Progenitor cell of endocrine pancreas (in vitro differentiated cells): ENCODE results near the gene PLA2G3. TPM values are rescaled to one million over a fixed set of nuclear protein-coding genes. Genes with fewer than 3 reads are reported as not detected.
A peak's percentile ranks its signal among the peaks of the same experiment; 100 is the strongest.

ENCODE experiments used
- DNase-seq: peaks from one replicate; pipeline ENCODE4 v3.0.0; 2021; ENCODE audit warnings: low spot score; ENCODE audit not compliant: unreplicated experiment
- H3K27ac Mint-ChIP-seq: 2 replicates; pipeline ENCODE4 v1.8.0; 2021; ENCODE audit warnings: mild to moderate bottlenecking, moderate library complexity, mixed read lengths
- H3K27me3 Mint-ChIP-seq: 2 replicates; pipeline ENCODE4 v1.8.0; 2021; ENCODE audit warnings: mixed read lengths
- H3K36me3 Mint-ChIP-seq: 2 replicates; pipeline ENCODE4 v1.8.0; 2022; ENCODE audit warnings: mixed read lengths; ENCODE audit not compliant: insufficient read depth
- H3K4me1 Mint-ChIP-seq: 2 replicates; pipeline ENCODE4 v1.8.0; 2021; ENCODE audit warnings: low read depth, mixed read lengths
- H3K4me3 Mint-ChIP-seq: 2 replicates; pipeline ENCODE4 v1.8.0; 2021; ENCODE audit warnings: low read depth, mild to moderate bottlenecking, moderate library complexity, mixed read lengths
- H3K9me3 Mint-ChIP-seq: 2 replicates; pipeline ENCODE4 v1.8.0; 2021; ENCODE audit warnings: low read depth, mixed read lengths
- CTCF ChIP-seq: fragments of 200-600 bp; sonication (generic); IDR thresholded peaks from one replicate; pipeline ENCODE4 v1.5.0; 2021; ENCODE audit warnings: antibody characterized with exemption, mild to moderate bottlenecking; ENCODE audit not compliant: unreplicated experiment
- total RNA-seq: library from RNA; stranded (reverse); gene quantifications from 2 replicates; pipeline ENCODE4 v1.2.1, GENCODE V29; 2021

Gene PLA2G3
- total RNA-seq, 1 donor from 2014 or later = 2.6 TPM

GRCh38 chr22:31122196-31122531 lies 18.1 kb downstream of the PLA2G3 start:
- H3K9me3 Mint-ChIP-seq = no peaks in the 10 kb centered on the region
- TF ChIP-seq CTCF = no peak
- H3K4me3 Mint-ChIP-seq = peak overlapping the region; percentile 31
- H3K27me3 Mint-ChIP-seq = peaks cover 5% of the 10 kb centered on the region
- peaks cover 6% of the 10 kb centered on the region for H3K4me1 Mint-ChIP-seq
- DNase-seq = no peak
- no peak overlapping the region for H3K27ac Mint-ChIP-seq
- no peaks in the 10 kb centered on the region for H3K36me3 Mint-ChIP-seq

- TF ChIP-seq CTCF = no peak
These were observed 18.9 kb downstream of the PLA2G3 start for GRCh38 chr22:31121403-31121802.

GRCh38 chr22:31120642-31121041 lies 19.7 kb downstream of the PLA2G3 start:
- peaks cover 6% of the 10 kb centered on the region for H3K4me1 Mint-ChIP-seq
- no peak for DNase-seq
- H3K27ac Mint-ChIP-seq = no peak overlapping the region
- peaks cover 5% of the 10 kb centered on the region for H3K27me3 Mint-ChIP-seq
- TF ChIP-seq CTCF = no peak
- no peaks in the 10 kb centered on the region for H3K9me3 Mint-ChIP-seq
- no peaks in the 10 kb centered on the region for H3K36me3 Mint-ChIP-seq
- no peak overlapping the region for H3K4me3 Mint-ChIP-seq

More at GRCh38 chr22:31121403-31121802, 18.9 kb downstream of the PLA2G3 start:
- Mint-ChIP-seq H3K27me3 (peaks cover 5% of the 10 kb centered on the region), H3K9me3 (no peaks in the 10 kb centered on the region), H3K4me1 (peaks cover 6% of the 10 kb centered on the region), H3K27ac (no peak overlapping the region), H3K36me3 (no peaks in the 10 kb centered on the region), H3K4me3 (no peak overlapping the region)
- DNase-seq = no peak

- Mint-ChIP-seq H3K9me3 (no peaks in the 10 kb centered on the region), H3K27ac (no peak overlapping the region), H3K27me3 (peaks cover 5% of the 10 kb centered on the region), H3K4me3 (no peak overlapping the region), H3K36me3 (no peaks in the 10 kb centered on the region), H3K4me1 (peaks cover 6% of the 10 kb centered on the region)
- no peak for TF ChIP-seq CTCF
- no peak for DNase-seq
These were observed 20.1 kb downstream of the PLA2G3 start for GRCh38 chr22:31120230-31120629.

GRCh38 chr22:31119026-31119717 lies 21.1 kb downstream of the PLA2G3 start:
- Mint-ChIP-seq H3K27me3 (peaks cover 5% of the 10 kb centered on the region), H3K9me3 (no peaks in the 10 kb centered on the region), H3K36me3 (no peaks in the 10 kb centered on the region), H3K4me3 (no peak overlapping the region), H3K27ac (no peak overlapping the region), H3K4me1 (peaks cover 6% of the 10 kb centered on the region)
- TF ChIP-seq CTCF = no peak
- no peak for DNase-seq
